ENCODE results near the gene CCR5AS.

Gene CCR5AS

GRCh38 chr3:46372492-46373359 lies 34.1 kb downstream of the CCR5AS start:
- Mint-ChIP-seq H3K4me3 (peak overlapping the region; percentile 83), H3K27ac (peak overlapping the region; percentile 93 to 94), H3K9me3 (no peaks in the 10 kb centered on the region), H3K36me3 (peaks cover 12% of the 10 kb centered on the region), H3K27me3 (no peaks in the 10 kb centered on the region), H3K4me1 (ENCODE audit: low read depth in 2 of 2) (peaks cover 75 to 96% of the 10 kb centered on the region in 2 donors)
- no peak for DNase-seq (ENCODE audit: low spot score)
- no peak for ATAC-seq

- Mint-ChIP-seq H3K9me3 (no peaks in the 10 kb centered on the region), H3K27ac (peak overlapping the region; percentile 93 to 94), H3K36me3 (peaks cover 12% of the 10 kb centered on the region), H3K4me3 (peak overlapping the region; percentile 83), H3K27me3 (no peaks in the 10 kb centered on the region), H3K4me1 (ENCODE audit: low read depth in 2 of 2) (peaks cover 71 to 91% of the 10 kb centered on the region in 2 donors)
- ATAC-seq: no peak
- no peak for DNase-seq (ENCODE audit: low spot score)
Measured at GRCh38 chr3:46371519-46372340, 35.1 kb downstream of the CCR5AS start.

GRCh38 chr3:46370839-46371518 lies 35.9 kb downstream of the CCR5AS start, which contains the start of gene CCR5:
TSS of gene CCR5 (plus strand) at chr3:46370946. CDS start at chr3:46372903, 1,957 bp downstream.
- Mint-ChIP-seq H3K9me3 (no peaks in the 10 kb centered on the region), H3K4me1 (ENCODE audit: low read depth in 2 of 2) (peaks cover 75 to 92% of the 10 kb centered on the region in 2 donors), H3K27ac (peak within 1 kb of the TSS; percentile 93 to 94), H3K27me3 (no peaks in the 10 kb centered on the region), H3K4me3 (peak within 1 kb of the TSS; percentile 83), H3K36me3 (peaks cover 15% of the 10 kb centered on the region)
- DNase-seq (ENCODE audit: low spot score): no peak
- ATAC-seq: peak; percentile 56 to 61

GRCh38 chr3:46369675-46370132 lies 37.2 kb downstream of the CCR5AS start:
- peaks cover 18% of the 10 kb centered on the region for H3K36me3 Mint-ChIP-seq
- peak overlapping the region; percentile 93 to 94 for H3K27ac Mint-ChIP-seq
- no peaks in the 10 kb centered on the region for H3K27me3 Mint-ChIP-seq
- ATAC-seq (peak; percentile 84 to 89), DNase-seq (ENCODE audit: low spot score) (no peak)
- H3K4me1 Mint-ChIP-seq (ENCODE audit: low read depth in 2 of 2): peaks cover 73 to 92% of the 10 kb centered on the region in 2 donors
- peak overlapping the region; percentile 83 for H3K4me3 Mint-ChIP-seq
- H3K9me3 Mint-ChIP-seq: peaks cover 1% of the 10 kb centered on the region

GRCh38 chr3:46369151-46369550 lies 37.7 kb downstream of the CCR5AS start:
- Mint-ChIP-seq H3K4me3 (peak overlapping the region; percentile 83), H3K27ac (peak overlapping the region; percentile 93 to 94), H3K27me3 (no peaks in the 10 kb centered on the region), H3K36me3 (peaks cover 13% of the 10 kb centered on the region), H3K4me1 (ENCODE audit: low read depth in 2 of 2) (peaks cover 70 to 92% of the 10 kb centered on the region in 2 donors), H3K9me3 (peaks cover 4% of the 10 kb centered on the region)
- DNase-seq (ENCODE audit: low spot score) (no peak), ATAC-seq (no peak)

GRCh38 chr3:46368569-46368968 lies 38.3 kb downstream of the CCR5AS start:
- DNase-seq (ENCODE audit: low spot score) (peak; percentile 86), ATAC-seq (peak; percentile 74 to 80)
- no peaks in the 10 kb centered on the region for H3K27me3 Mint-ChIP-seq
- peaks cover 12% of the 10 kb centered on the region for H3K36me3 Mint-ChIP-seq
- peak overlapping the region; percentile 83 for H3K4me3 Mint-ChIP-seq
- peaks cover 4% of the 10 kb centered on the region for H3K9me3 Mint-ChIP-seq
- H3K4me1 Mint-ChIP-seq (ENCODE audit: low read depth in 2 of 2): peaks cover 66 to 92% of the 10 kb centered on the region in 2 donors
- peak overlapping the region; percentile 93 to 94 for H3K27ac Mint-ChIP-seq

GRCh38 chr3:46367811-46368210 lies 39.1 kb downstream of the CCR5AS start:
- peak overlapping the region; percentile 83 for H3K4me3 Mint-ChIP-seq
- peaks cover 58 to 87% of the 10 kb centered on the region in 2 donors for H3K4me1 Mint-ChIP-seq (ENCODE audit: low read depth in 2 of 2)
- H3K27ac Mint-ChIP-seq: peak overlapping the region; percentile 93 to 94
- DNase-seq (ENCODE audit: low spot score): no peak
- peaks cover 6% of the 10 kb centered on the region for H3K36me3 Mint-ChIP-seq
- ATAC-seq: no peak
- peaks cover 4% of the 10 kb centered on the region for H3K9me3 Mint-ChIP-seq
- H3K27me3 Mint-ChIP-seq: no peaks in the 10 kb centered on the region

- DNase-seq (ENCODE audit: low spot score) (no peak), ATAC-seq (no peak)
- H3K27me3 Mint-ChIP-seq: no peaks in the 10 kb centered on the region
- H3K4me1 Mint-ChIP-seq (ENCODE audit: low read depth in 2 of 2): peaks cover 62 to 83% of the 10 kb centered on the region in 2 donors
- H3K36me3 Mint-ChIP-seq: peaks cover 6% of the 10 kb centered on the region
- peaks cover 4% of the 10 kb centered on the region for H3K9me3 Mint-ChIP-seq
- H3K27ac Mint-ChIP-seq: peak overlapping the region; percentile 75 to 82
- H3K4me3 Mint-ChIP-seq: peak overlapping the region; percentile 29
Measured at GRCh38 chr3:46365737-46366524, 40.9 kb downstream of the CCR5AS start.

- DNase-seq (ENCODE audit: low spot score): no peak
- H3K4me1 Mint-ChIP-seq (ENCODE audit: low read depth in 2 of 2): peaks cover 64 to 83% of the 10 kb centered on the region in 2 donors
- H3K9me3 Mint-ChIP-seq: peaks cover 4% of the 10 kb centered on the region
- H3K4me3 Mint-ChIP-seq: no peak overlapping the region
- no peaks in the 10 kb centered on the region for H3K27me3 Mint-ChIP-seq
- H3K27ac Mint-ChIP-seq: peak overlapping the region; percentile 75 to 82
- peaks cover 6% of the 10 kb centered on the region for H3K36me3 Mint-ChIP-seq
- ATAC-seq: no peak
Measured at GRCh38 chr3:46365041-46365440, 41.8 kb downstream of the CCR5AS start.

GRCh38 chr3:46361408-46362283 lies 45.2 kb downstream of the CCR5AS start:
- peaks cover 4% of the 10 kb centered on the region for H3K9me3 Mint-ChIP-seq
- H3K36me3 Mint-ChIP-seq: peaks cover 6% of the 10 kb centered on the region
- DNase-seq (ENCODE audit: low spot score) (no peak), ATAC-seq (peak; percentile 86 to 88)
- peaks cover 57 to 84% of the 10 kb centered on the region in 2 donors for H3K4me1 Mint-ChIP-seq (ENCODE audit: low read depth in 2 of 2)
- peak overlapping the region; percentile 69 for H3K4me3 Mint-ChIP-seq
- H3K27me3 Mint-ChIP-seq: no peaks in the 10 kb centered on the region
- peak overlapping the region; percentile 78 to 83 for H3K27ac Mint-ChIP-seq

GRCh38 chr3:46360907-46361306 lies 46.0 kb downstream of the CCR5AS start:
- DNase-seq (ENCODE audit: low spot score): no peak

More at GRCh38 chr3:46360907-46361306, 46.0 kb downstream of the CCR5AS start:
- peaks cover 2% of the 10 kb centered on the region for H3K36me3 Mint-ChIP-seq
- H3K4me3 Mint-ChIP-seq: peak overlapping the region; percentile 69
- H3K9me3 Mint-ChIP-seq: peaks cover 4% of the 10 kb centered on the region
- H3K4me1 Mint-ChIP-seq (ENCODE audit: low read depth in 2 of 2): peaks cover 53 to 82% of the 10 kb centered on the region in 2 donors
- ATAC-seq: peak; percentile 29 to 57
- H3K27me3 Mint-ChIP-seq: no peaks in the 10 kb centered on the region
- peak overlapping the region; percentile 78 to 83 for H3K27ac Mint-ChIP-seq
